Left ventricle myocardium inferior (tissue), 1 donor: ENCODE results near the gene ARHGEF19. TPM values are rescaled to one million over a fixed set of nuclear protein-coding genes. Genes with fewer than 3 reads are reported as not detected.

Experiments
- DNase-seq: peaks from one replicate; pipeline ENCODE4 v3.0.0-alpha.2; 2020
- H3K27ac ChIP-seq: fragments of 200-600 bp; replicated peaks from 2 replicates; pipeline ENCODE4 v1.8.0; 2021
- H3K27me3 ChIP-seq: fragments of 200-600 bp; 2 replicates; pipeline ENCODE4 v1.8.0; 2021; ENCODE audit warnings: low read depth
- H3K36me3 ChIP-seq: fragments of 200-600 bp; 2 replicates; pipeline ENCODE4 v1.8.0; 2021
- H3K4me1 ChIP-seq: fragments of 200-600 bp; 2 replicates; pipeline ENCODE4 v1.8.0; 2021
- H3K4me3 ChIP-seq: fragments of 200-600 bp; 2 replicates; pipeline ENCODE4 v1.8.0; 2021; ENCODE audit warnings: mild to moderate bottlenecking, moderate library complexity
- H3K9me3 ChIP-seq: fragments of 200-600 bp; replicated peaks from 2 replicates; pipeline ENCODE4 v1.8.0; 2021
- intact Hi-C: fragments of 100-400 bp; cut with micrococcal nuclease; formaldehyde crosslinking; loops from one replicate; pipeline ENCODE4 v1.11.0; 2022
- total RNA-seq: library from RNA; stranded (reverse); fragmentation: NEBNext Ultra II Directional; extraction: Animal tissue kit (Norgen Biotek cat#: 25700); gene quantifications from one replicate; pipeline ENCODE4 v1.2.1, GENCODE V29; 2021
- TF ChIP-seq, protein P1 (sequence below): fragments of 200-600 bp; IDR thresholded peaks from 2 replicates; pipeline ENCODE4 v1.8.0; 2021; ENCODE audit warnings: antibody characterized with exemption, mild to moderate bottlenecking, borderline replicate concordance
- donor health status: DM: no; HTN: yes; CAD: no; lungs with severe emphysema.

ARHGEF19 gene
- total RNA-seq, 1 donor from 2014 or later = 2.2 TPM

DNA sequence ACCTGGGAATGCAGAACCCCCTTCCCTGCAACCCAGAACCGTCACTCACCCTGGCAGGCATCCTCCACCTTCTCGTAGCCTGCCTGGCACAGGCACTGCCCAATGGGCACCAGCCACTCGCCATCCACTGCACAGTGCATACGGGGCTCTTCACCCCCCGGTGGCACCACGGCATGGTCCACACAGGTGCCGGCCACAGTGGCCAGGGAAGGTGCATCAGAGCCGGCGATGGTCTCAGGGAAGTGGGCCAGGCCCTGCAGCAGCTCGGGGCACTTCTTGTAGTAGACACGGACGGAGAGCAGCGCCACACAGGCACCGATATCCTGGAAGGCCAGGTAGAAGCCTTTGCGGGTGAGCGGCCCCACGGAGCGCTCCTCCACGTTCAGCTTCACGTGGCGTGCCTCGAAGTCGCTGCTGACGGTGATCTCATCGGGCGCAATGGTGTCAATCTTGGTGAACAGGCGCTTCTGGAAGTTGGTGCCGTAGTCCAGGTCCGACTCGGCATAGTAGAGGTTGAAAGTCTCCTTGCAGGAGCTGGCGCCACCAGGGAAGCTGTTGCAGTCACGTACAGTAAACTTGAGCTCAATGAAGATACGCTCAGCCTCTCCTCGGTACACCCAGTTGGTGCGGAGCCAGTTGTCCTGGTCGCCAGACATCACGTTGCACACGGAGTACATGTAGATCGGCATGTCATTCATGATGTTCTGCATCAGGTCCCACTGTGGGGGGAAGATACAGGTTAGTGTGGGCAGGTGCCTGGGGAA is 63.9 kb downstream of the ARHGEF19 start:
- no peaks in the 10 kb centered on the region for H3K27me3 ChIP-seq
- intact Hi-C loops = no loop called here
- no peaks in the 10 kb centered on the region for H3K9me3 ChIP-seq
- no peak for DNase-seq
- peaks cover 29% of the 10 kb centered on the region for H3K36me3 ChIP-seq
- peaks cover 98% of the 10 kb centered on the region for H3K4me1 ChIP-seq
- H3K4me3 ChIP-seq = no peak overlapping the region
- peak overlapping the region; percentile 98 for H3K27ac ChIP-seq
- TF ChIP-seq, protein P1, sequence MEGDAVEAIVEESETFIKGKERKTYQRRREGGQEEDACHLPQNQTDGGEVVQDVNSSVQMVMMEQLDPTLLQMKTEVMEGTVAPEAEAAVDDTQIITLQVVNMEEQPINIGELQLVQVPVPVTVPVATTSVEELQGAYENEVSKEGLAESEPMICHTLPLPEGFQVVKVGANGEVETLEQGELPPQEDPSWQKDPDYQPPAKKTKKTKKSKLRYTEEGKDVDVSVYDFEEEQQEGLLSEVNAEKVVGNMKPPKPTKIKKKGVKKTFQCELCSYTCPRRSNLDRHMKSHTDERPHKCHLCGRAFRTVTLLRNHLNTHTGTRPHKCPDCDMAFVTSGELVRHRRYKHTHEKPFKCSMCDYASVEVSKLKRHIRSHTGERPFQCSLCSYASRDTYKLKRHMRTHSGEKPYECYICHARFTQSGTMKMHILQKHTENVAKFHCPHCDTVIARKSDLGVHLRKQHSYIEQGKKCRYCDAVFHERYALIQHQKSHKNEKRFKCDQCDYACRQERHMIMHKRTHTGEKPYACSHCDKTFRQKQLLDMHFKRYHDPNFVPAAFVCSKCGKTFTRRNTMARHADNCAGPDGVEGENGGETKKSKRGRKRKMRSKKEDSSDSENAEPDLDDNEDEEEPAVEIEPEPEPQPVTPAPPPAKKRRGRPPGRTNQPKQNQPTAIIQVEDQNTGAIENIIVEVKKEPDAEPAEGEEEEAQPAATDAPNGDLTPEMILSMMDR = no peak

Other genes starting within 250 kb of the ARHGEF19 start
- 24.7 TPM for gene ZBTB17, start 236.6 kb downstream of the ARHGEF19 start, total RNA-seq
- gene SRARP, start 208.4 kb downstream of the ARHGEF19 start, total RNA-seq = 1.0 TPM
- 4,061 TPM for gene HSPB7, start 194.6 kb downstream of the ARHGEF19 start, total RNA-seq
- 0.16 TPM for gene CLCNKA, start 190.6 kb downstream of the ARHGEF19 start, total RNA-seq
- 1.3 TPM for gene CLCNKB, start 168.9 kb downstream of the ARHGEF19 start, total RNA-seq
- gene FAM131C, start 139.0 kb downstream of the ARHGEF19 start, total RNA-seq = 5.4 TPM
- gene EPHA2, start 56.6 kb downstream of the ARHGEF19 start, total RNA-seq = 9.6 TPM
- 9.7 TPM for gene CPLANE2, start 24.5 kb upstream of the ARHGEF19 start, total RNA-seq
- gene FBXO42, start 139.8 kb upstream of the ARHGEF19 start, total RNA-seq = 18.6 TPM
- 97.3 TPM for gene SZRD1, start 154.6 kb upstream of the ARHGEF19 start, total RNA-seq
- not detected for gene SPATA21, start 224.8 kb upstream of the ARHGEF19 start, total RNA-seq
- 14.9 TPM for gene NECAP2, start 228.1 kb upstream of the ARHGEF19 start, total RNA-seq